ACHN (cell line): ENCODE data around the gene DAZAP2.
"Not testable (repeated sequence)": the region's sequence is repeated elsewhere in the genome, so short reads cannot be mapped to it uniquely, and the experiment has no call there.

Source experiments
- DNase-seq: peaks from one replicate; pipeline ENCODE4 v3.0.0-alpha.2; 2015
- in situ Hi-C: cut with HindIII; loops from 2 replicates; pipeline ENCODE4 v1.10.0; 2017; ENCODE audit warnings: low sequenced_read_pairs, low pct_ligation_motif_present, low pct_unique_long_range_greater_than_20kb

DAZAP2 gene

GRCh38 chr12:51242120-51242519, 3.5 kb downstream of the DAZAP2 start:
- DNase-seq: no peak
- in situ Hi-C loops: no loop called here

GRCh38 chr12:51242876-51243275, 4.2 kb downstream of the DAZAP2 start:
- DNase-seq: no peak
- in situ Hi-C loops: no loop called here

- no peak for DNase-seq
- in situ Hi-C loops: no loop called here
These were observed 5.6 kb downstream of the DAZAP2 start for GRCh38 chr12:51244269-51244668.

- DNase-seq: no peak
- in situ Hi-C loops: no loop called here
These were observed 7.0 kb downstream of the DAZAP2 start for GRCh38 chr12:51245476-51246253.

GRCh38 chr12:51246254-51246853, 7.7 kb downstream of the DAZAP2 start:
- in situ Hi-C loops: no loop called here
- peak; percentile 28 for DNase-seq

GRCh38 chr12:51247523-51248206, 9.0 kb downstream of the DAZAP2 start:
- no peak for DNase-seq
- in situ Hi-C loops: no loop called here

- in situ Hi-C loops: no loop called here
- no peak for DNase-seq
These were observed 14.7 kb downstream of the DAZAP2 start for GRCh38 chr12:51253276-51253675.

GRCh38 chr12:51254536-51254935, 15.9 kb downstream of the DAZAP2 start:
- DNase-seq: no peak
- in situ Hi-C loops: no loop called here

- in situ Hi-C loops, DNase-seq: not testable (repeated sequence)
These were observed 21.0 kb downstream of the DAZAP2 start for GRCh38 chr12:51259600-51259999.

- in situ Hi-C loops: no loop called here
These were observed 24.1 kb downstream of the DAZAP2 start for GRCh38 chr12:51262758-51263177.

GRCh38 chr12:51263341-51263740, 24.7 kb downstream of the DAZAP2 start:
- no peak for DNase-seq
- in situ Hi-C loops: no loop called here

More at GRCh38 chr12:51262758-51263177, 24.1 kb downstream of the DAZAP2 start:
- peak; percentile 90 for DNase-seq

- in situ Hi-C loops: no loop called here
- DNase-seq: no peak
These were observed 25.7 kb downstream of the DAZAP2 start for GRCh38 chr12:51264297-51264696.

- DNase-seq: no peak
- in situ Hi-C loops: no loop called here
These were observed 26.4 kb downstream of the DAZAP2 start for GRCh38 chr12:51265024-51265423.

- in situ Hi-C loops: no loop called here
These were observed 30.8 kb downstream of the DAZAP2 start for GRCh38 chr12:51269174-51270066.

GRCh38 chr12:51270067-51270950, 31.7 kb downstream of the DAZAP2 start, which contains the start of gene SMAGP:
Gene SMAGP, minus strand, starts transcription at chr12:51270415. Its CDS starts 1,137 bp downstream, at chr12:51269278.
- DNase-seq: peak; percentile 77
- in situ Hi-C loops: no loop called here

More at GRCh38 chr12:51269174-51270066, 30.8 kb downstream of the DAZAP2 start:
- DNase-seq: peak; percentile 72

- in situ Hi-C loops: no loop called here
- DNase-seq: peak; percentile 84
These were observed 32.4 kb downstream of the DAZAP2 start for GRCh38 chr12:51270951-51271518.

- DNase-seq, in situ Hi-C loops: not testable (repeated sequence)
These were observed 34.2 kb downstream of the DAZAP2 start for GRCh38 chr12:51272810-51273209.
